H4 (cell line): ENCODE measurements around the gene KCNIP3. TPM values are rescaled to one million over a fixed set of nuclear protein-coding genes. Genes with fewer than 3 reads are reported as not detected.
"Not testable (repeated sequence)": the region's sequence is repeated elsewhere in the genome, so short reads cannot be mapped to it uniquely, and the experiment has no call there.

ENCODE experiments used
- DNase-seq: peaks from one replicate; pipeline ENCODE4 v3.0.0-alpha.2; 2015; ENCODE audit warnings: low spot score
- total RNA-seq: library from RNA; depleted of rRNA; stranded (reverse); fragments of >200 nt; shearing (Covaris generic); gene quantifications from 2 replicates; pipeline ENCODE4 v1.2.3, GENCODE V29; 2014

Gene KCNIP3
- total RNA-seq, 1 experiment from 2014 or later, result 4.3 TPM

- DNase-seq, result no peak
Measured at GRCh38 chr2:95361216-95361980, 64.3 kb downstream of the KCNIP3 start.

- no peak for DNase-seq
Measured at GRCh38 chr2:95362486-95362885, 65.3 kb downstream of the KCNIP3 start.

- no peak for DNase-seq
Measured at GRCh38 chr2:95366514-95366913, 69.4 kb downstream of the KCNIP3 start.

GRCh38 chr2:95372216-95372829 is 75.2 kb downstream of the KCNIP3 start:
- no peak for DNase-seq

GRCh38 chr2:95372845-95373244 is 75.7 kb downstream of the KCNIP3 start:
- DNase-seq, result no peak

- no peak for DNase-seq
Measured at GRCh38 chr2:95374029-95374428, 76.9 kb downstream of the KCNIP3 start.

- no peak for DNase-seq
Measured at GRCh38 chr2:95374451-95374920, 77.3 kb downstream of the KCNIP3 start.

GRCh38 chr2:95374921-95375471 is 77.8 kb downstream of the KCNIP3 start:
- DNase-seq, result no peak

GRCh38 chr2:95375532-95376150 is 78.5 kb downstream of the KCNIP3 start:
- DNase-seq, result no peak

GRCh38 chr2:95376311-95377215 is 79.4 kb downstream of the KCNIP3 start:
- DNase-seq, result no peak

- DNase-seq, result no peak
Measured at GRCh38 chr2:95377216-95378123, 80.3 kb downstream of the KCNIP3 start.

GRCh38 chr2:95378281-95378680 is 81.1 kb downstream of the KCNIP3 start:
- not testable (repeated sequence) for DNase-seq

- no peak for DNase-seq
Measured at GRCh38 chr2:95379371-95379831, 82.3 kb downstream of the KCNIP3 start.

- no peak for DNase-seq
Measured at GRCh38 chr2:95380280-95380679, 83.1 kb downstream of the KCNIP3 start.

GRCh38 chr2:95380731-95381130 is 83.6 kb downstream of the KCNIP3 start:
- DNase-seq, result no peak

GRCh38 chr2:95381212-95382191 is 84.4 kb downstream of the KCNIP3 start:
- no peak for DNase-seq

- DNase-seq, result no peak
Measured at GRCh38 chr2:95382192-95382591, 85.0 kb downstream of the KCNIP3 start.

- no peak for DNase-seq
Measured at GRCh38 chr2:95382686-95383634, 85.8 kb downstream of the KCNIP3 start.
